Progenitor cell of endocrine pancreas (in vitro differentiated cells): ENCODE measurements around the gene FABP7. TPM values are rescaled to one million over a fixed set of nuclear protein-coding genes. Genes with fewer than 3 reads are reported as not detected.

Source experiments
- DNase-seq: peaks from one replicate; pipeline ENCODE4 v3.0.0; 2021; ENCODE audit warnings: low spot score; ENCODE audit not compliant: unreplicated experiment
- H3K27ac Mint-ChIP-seq: 2 replicates; pipeline ENCODE4 v1.8.0; 2021; ENCODE audit warnings: mild to moderate bottlenecking, moderate library complexity, mixed read lengths
- H3K27me3 Mint-ChIP-seq: 2 replicates; pipeline ENCODE4 v1.8.0; 2021; ENCODE audit warnings: mixed read lengths
- H3K36me3 Mint-ChIP-seq: 2 replicates; pipeline ENCODE4 v1.8.0; 2022; ENCODE audit warnings: mixed read lengths; ENCODE audit not compliant: insufficient read depth
- H3K4me1 Mint-ChIP-seq: 2 replicates; pipeline ENCODE4 v1.8.0; 2021; ENCODE audit warnings: low read depth, mixed read lengths
- H3K4me3 Mint-ChIP-seq: 2 replicates; pipeline ENCODE4 v1.8.0; 2021; ENCODE audit warnings: low read depth, mild to moderate bottlenecking, moderate library complexity, mixed read lengths
- H3K9me3 Mint-ChIP-seq: 2 replicates; pipeline ENCODE4 v1.8.0; 2021; ENCODE audit warnings: low read depth, mixed read lengths
- total RNA-seq: library from RNA; stranded (reverse); gene quantifications from 2 replicates; pipeline ENCODE4 v1.2.1, GENCODE V29; 2021
- TF ChIP-seq, protein P1 (sequence below): fragments of 200-600 bp; sonication (generic); IDR thresholded peaks from one replicate; pipeline ENCODE4 v1.5.0; 2021; ENCODE audit warnings: antibody characterized with exemption, mild to moderate bottlenecking; ENCODE audit not compliant: unreplicated experiment

FABP7 gene
- total RNA-seq, 1 donor from 2014 or later: 7.2 TPM

DNA sequence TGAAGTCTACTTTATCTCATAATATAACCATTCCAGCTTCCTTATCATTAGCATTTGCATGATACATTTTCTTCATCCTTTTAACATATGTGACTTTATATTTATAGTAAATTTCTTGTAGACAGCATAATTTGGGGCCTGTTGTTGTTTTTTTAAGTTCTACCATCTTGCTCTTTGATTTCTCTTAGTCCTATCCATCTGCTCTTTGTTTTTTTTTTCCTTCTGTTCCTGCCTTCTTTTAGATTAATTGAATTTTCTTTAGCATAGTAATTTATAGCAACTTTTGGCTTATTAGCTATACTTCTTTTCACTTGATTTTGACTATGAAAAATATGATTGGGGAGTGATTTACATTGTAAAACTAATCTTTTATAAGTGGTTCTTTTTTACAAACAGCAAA is 19.2 kb upstream of the FABP7 start:
- no peak overlapping the region for H3K27ac Mint-ChIP-seq
- H3K27me3 Mint-ChIP-seq: no peaks in the 10 kb centered on the region
- TF ChIP-seq, protein P1, sequence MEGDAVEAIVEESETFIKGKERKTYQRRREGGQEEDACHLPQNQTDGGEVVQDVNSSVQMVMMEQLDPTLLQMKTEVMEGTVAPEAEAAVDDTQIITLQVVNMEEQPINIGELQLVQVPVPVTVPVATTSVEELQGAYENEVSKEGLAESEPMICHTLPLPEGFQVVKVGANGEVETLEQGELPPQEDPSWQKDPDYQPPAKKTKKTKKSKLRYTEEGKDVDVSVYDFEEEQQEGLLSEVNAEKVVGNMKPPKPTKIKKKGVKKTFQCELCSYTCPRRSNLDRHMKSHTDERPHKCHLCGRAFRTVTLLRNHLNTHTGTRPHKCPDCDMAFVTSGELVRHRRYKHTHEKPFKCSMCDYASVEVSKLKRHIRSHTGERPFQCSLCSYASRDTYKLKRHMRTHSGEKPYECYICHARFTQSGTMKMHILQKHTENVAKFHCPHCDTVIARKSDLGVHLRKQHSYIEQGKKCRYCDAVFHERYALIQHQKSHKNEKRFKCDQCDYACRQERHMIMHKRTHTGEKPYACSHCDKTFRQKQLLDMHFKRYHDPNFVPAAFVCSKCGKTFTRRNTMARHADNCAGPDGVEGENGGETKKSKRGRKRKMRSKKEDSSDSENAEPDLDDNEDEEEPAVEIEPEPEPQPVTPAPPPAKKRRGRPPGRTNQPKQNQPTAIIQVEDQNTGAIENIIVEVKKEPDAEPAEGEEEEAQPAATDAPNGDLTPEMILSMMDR: no peak
- H3K36me3 Mint-ChIP-seq: no peaks in the 10 kb centered on the region
- no peak overlapping the region for H3K4me3 Mint-ChIP-seq
- no peak for DNase-seq
- H3K9me3 Mint-ChIP-seq: peaks cover 12% of the 10 kb centered on the region
- no peaks in the 10 kb centered on the region for H3K4me1 Mint-ChIP-seq

DNA sequence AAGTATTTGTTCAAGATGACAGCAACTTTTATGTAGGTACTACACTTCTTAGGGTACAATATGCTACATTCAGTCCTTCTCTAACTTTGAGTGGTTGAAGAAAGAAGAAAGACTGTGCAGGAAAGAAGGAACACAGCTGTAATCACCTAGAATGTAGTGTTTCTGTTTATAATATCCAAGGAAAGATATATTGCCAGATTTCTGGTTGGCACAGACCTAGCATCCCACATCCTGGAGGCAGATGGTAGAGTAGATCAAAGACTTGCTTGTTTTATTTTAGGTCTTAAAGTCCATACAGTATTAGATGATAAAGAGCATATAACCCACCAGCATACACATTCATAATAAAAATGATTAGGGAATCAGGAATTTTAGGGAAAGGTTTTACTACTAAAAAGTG is 13.3 kb upstream of the FABP7 start:
- no peaks in the 10 kb centered on the region for H3K36me3 Mint-ChIP-seq
- TF ChIP-seq, protein P1: no peak

GRCh38 chr6:122770835-122771601 is 8.5 kb upstream of the FABP7 start:
- H3K27me3 Mint-ChIP-seq: peaks cover 10% of the 10 kb centered on the region
- TF ChIP-seq, protein P1: peak; percentile 21
- no peak for DNase-seq
- peaks cover 10% of the 10 kb centered on the region for H3K4me1 Mint-ChIP-seq
- H3K4me3 Mint-ChIP-seq: no peak overlapping the region
- peaks cover under 1% of the 10 kb centered on the region for H3K9me3 Mint-ChIP-seq
- H3K27ac Mint-ChIP-seq: no peak overlapping the region
- H3K36me3 Mint-ChIP-seq: no peaks in the 10 kb centered on the region

More for the DNA sequence above, 13.3 kb upstream of the FABP7 start:
- no peak overlapping the region for H3K27ac Mint-ChIP-seq
- DNase-seq: no peak
- H3K4me1 Mint-ChIP-seq: peaks cover 7% of the 10 kb centered on the region
- peaks cover 5% of the 10 kb centered on the region for H3K27me3 Mint-ChIP-seq
- H3K4me3 Mint-ChIP-seq: no peak overlapping the region
- no peaks in the 10 kb centered on the region for H3K9me3 Mint-ChIP-seq

GRCh38 chr6:122772724-122773415 is 6.6 kb upstream of the FABP7 start:
- H3K27me3 Mint-ChIP-seq: peaks cover 7% of the 10 kb centered on the region
- peaks cover 10% of the 10 kb centered on the region for H3K4me1 Mint-ChIP-seq
- DNase-seq: no peak
- no peak overlapping the region for H3K27ac Mint-ChIP-seq
- peaks cover 3% of the 10 kb centered on the region for H3K9me3 Mint-ChIP-seq
- TF ChIP-seq, protein P1: no peak
- H3K36me3 Mint-ChIP-seq: no peaks in the 10 kb centered on the region
- H3K4me3 Mint-ChIP-seq: no peak overlapping the region

GRCh38 chr6:122775975-122776374 is 3.5 kb upstream of the FABP7 start:
- TF ChIP-seq, protein P1: no peak
- Mint-ChIP-seq H3K27ac (no peak overlapping the region), H3K4me1 (peaks cover 12% of the 10 kb centered on the region), H3K36me3 (no peaks in the 10 kb centered on the region), H3K27me3 (peaks cover 32% of the 10 kb centered on the region), H3K9me3 (peaks cover 3% of the 10 kb centered on the region), H3K4me3 (no peak overlapping the region)
- DNase-seq: no peak
